Measurements from ENCODE around the gene SNX5.

SNX5 gene

DNA sequence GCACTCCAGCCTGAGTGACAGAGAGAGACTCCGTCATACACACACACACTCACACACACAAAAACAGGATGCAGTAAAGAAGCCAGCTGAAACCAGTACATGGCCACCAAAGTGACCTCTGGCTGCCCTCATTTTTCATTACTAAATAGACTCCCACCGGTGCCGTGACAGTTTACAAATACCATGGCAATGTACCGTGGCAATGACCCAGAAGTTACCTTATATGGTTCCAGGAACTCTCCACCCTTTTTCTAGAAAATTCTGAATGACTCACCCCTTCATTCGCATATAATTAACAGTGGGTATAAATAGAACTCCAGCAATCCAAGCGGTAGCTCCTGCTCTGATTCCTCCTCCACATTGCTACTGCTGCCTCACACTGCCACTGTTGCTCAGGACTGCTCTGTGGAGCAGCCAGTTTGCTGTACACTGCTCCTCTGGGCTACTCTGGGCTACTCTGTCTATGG is 57.7 kb downstream of the SNX5 start:
- Mint-ChIP-seq H3K27me3 (ENCODE audit: low read depth, poor library complexity) (peaks cover 9% of the 10 kb centered on the region), H3K4me3 (no peak overlapping the region), H3K4me1 (peaks cover 38% of the 10 kb centered on the region), H3K27ac (peak overlapping the region; percentile 43), H3K9me3 (no peaks in the 10 kb centered on the region), H3K36me3 (ENCODE audit: low read depth) (no peaks in the 10 kb centered on the region)
- TF ChIP-seq, protein P1, sequence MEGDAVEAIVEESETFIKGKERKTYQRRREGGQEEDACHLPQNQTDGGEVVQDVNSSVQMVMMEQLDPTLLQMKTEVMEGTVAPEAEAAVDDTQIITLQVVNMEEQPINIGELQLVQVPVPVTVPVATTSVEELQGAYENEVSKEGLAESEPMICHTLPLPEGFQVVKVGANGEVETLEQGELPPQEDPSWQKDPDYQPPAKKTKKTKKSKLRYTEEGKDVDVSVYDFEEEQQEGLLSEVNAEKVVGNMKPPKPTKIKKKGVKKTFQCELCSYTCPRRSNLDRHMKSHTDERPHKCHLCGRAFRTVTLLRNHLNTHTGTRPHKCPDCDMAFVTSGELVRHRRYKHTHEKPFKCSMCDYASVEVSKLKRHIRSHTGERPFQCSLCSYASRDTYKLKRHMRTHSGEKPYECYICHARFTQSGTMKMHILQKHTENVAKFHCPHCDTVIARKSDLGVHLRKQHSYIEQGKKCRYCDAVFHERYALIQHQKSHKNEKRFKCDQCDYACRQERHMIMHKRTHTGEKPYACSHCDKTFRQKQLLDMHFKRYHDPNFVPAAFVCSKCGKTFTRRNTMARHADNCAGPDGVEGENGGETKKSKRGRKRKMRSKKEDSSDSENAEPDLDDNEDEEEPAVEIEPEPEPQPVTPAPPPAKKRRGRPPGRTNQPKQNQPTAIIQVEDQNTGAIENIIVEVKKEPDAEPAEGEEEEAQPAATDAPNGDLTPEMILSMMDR (IDR thresholded peaks at IDR 0.05) = no peak
- no peak for DNase-seq

DNA sequence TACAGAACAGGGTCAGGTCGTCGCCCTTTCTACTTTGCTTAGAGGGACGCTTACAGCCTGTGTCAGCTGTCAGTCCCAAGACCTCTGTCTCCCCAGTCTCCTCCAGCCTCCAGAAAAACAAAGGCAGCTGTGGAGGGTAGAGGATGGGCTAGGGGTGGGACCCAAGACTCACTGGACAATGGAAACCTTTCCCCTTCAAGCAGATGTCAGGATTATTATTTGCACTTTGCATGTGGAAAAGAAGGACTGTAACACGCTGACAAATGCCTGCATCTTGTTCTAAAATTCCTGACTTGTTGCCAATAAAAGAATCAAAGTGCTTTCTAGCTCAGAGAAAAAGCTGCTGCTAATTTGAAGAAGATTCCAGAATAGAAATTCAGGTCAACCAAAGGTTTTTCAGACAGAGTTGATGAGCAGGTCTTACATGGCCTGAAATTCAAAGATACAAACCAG is 58.7 kb downstream of the SNX5 start:
- no peak overlapping the region for H3K4me3 Mint-ChIP-seq
- H3K4me1 Mint-ChIP-seq = peaks cover 43% of the 10 kb centered on the region
- H3K9me3 Mint-ChIP-seq = no peaks in the 10 kb centered on the region
- peaks cover 9% of the 10 kb centered on the region for H3K27me3 Mint-ChIP-seq (ENCODE audit: low read depth, poor library complexity)
- TF ChIP-seq, protein P1 (IDR thresholded peaks at IDR 0.05) = no peak
- H3K36me3 Mint-ChIP-seq (ENCODE audit: low read depth) = no peaks in the 10 kb centered on the region
- H3K27ac Mint-ChIP-seq = no peak overlapping the region
- DNase-seq = no peak

DNA sequence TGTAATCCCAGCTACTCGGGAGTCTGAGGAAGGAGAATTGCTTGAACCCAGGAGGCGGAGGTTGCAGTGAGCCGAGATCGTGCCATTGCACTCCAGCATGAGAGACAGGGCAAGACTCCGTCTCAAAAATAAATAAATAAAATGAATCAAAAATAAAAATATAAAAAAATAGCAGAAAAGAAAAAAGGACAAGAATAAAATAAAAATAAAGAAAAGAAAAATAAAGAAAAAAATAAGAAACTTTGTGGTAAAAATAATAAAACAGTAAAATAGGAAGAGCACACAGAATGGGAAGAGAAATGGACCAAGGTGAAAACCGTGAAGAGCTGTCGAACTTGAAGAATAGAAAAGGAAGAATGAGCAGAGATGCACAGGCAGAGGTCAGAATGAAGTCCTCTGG is 63.0 kb downstream of the SNX5 start:
- no peak for DNase-seq
- H3K4me1 Mint-ChIP-seq = peaks cover 27% of the 10 kb centered on the region
- H3K27ac Mint-ChIP-seq = no peak overlapping the region
- H3K27me3 Mint-ChIP-seq (ENCODE audit: low read depth, poor library complexity) = peaks cover 9% of the 10 kb centered on the region
- H3K9me3 Mint-ChIP-seq = no peaks in the 10 kb centered on the region
- TF ChIP-seq, protein P1 (IDR thresholded peaks at IDR 0.05) = no peak
- no peaks in the 10 kb centered on the region for H3K36me3 Mint-ChIP-seq (ENCODE audit: low read depth)
- no peak overlapping the region for H3K4me3 Mint-ChIP-seq

DNA sequence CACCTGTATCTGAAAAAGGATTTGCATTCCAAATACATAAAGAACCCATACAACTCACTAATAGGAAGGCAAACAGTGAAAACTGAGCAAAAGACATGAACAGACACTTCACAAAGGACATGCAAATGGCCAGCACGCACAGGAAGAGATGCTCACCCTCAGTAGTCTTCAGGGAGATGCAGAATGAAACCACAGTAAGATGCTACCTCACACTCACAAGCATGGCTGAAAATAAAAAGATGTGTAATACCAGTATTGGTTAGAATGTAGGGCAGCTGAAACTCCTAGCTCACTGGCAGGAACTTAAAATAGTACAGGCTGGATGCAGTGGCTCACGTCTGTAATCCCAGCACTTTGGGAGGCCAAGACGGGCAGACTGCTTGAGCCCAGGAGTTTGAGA is 64.6 kb downstream of the SNX5 start:
- H3K4me1 Mint-ChIP-seq = peaks cover 12% of the 10 kb centered on the region

DNA sequence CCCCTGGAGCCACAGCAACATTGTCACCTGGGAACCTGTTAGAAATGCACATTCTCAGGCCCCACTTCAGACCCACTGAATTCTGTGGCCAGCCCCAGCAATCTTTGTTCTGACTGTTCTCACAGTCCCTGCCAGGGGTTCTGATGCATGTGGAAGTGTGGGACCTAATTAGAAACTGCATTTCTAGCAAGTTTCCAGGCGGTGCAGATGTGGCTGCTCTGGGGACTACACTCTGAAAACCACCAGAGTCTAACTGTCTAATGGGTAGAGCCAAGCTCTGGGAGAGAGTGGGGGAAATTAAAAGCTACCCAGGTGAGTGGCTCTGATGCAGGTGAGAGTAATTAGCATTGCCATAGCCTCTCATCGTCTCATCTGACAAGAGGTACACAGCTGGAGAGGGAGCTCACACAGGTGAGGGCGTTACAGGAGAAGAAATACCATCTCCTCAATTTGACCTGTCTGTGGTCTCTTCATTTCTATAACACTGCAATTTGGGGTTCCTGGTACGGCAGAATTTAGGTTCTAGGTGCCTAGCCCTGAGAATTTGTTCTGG is 66.0 kb downstream of the SNX5 start:
- Mint-ChIP-seq H3K27ac (no peak overlapping the region), H3K27me3 (ENCODE audit: low read depth, poor library complexity) (peaks cover 13% of the 10 kb centered on the region), H3K4me3 (no peak overlapping the region), H3K4me1 (peaks cover 15% of the 10 kb centered on the region), H3K9me3 (peaks cover 3% of the 10 kb centered on the region), H3K36me3 (ENCODE audit: low read depth) (no peaks in the 10 kb centered on the region)
- no peak for DNase-seq
- TF ChIP-seq, protein P1 (IDR thresholded peaks at IDR 0.05) = no peak

More for the DNA sequence above, 64.6 kb downstream of the SNX5 start:
- Mint-ChIP-seq H3K36me3 (ENCODE audit: low read depth) (no peaks in the 10 kb centered on the region), H3K27ac (no peak overlapping the region), H3K4me3 (no peak overlapping the region), H3K27me3 (ENCODE audit: low read depth, poor library complexity) (peaks cover 13% of the 10 kb centered on the region), H3K9me3 (no peaks in the 10 kb centered on the region)
- no peak for DNase-seq
- TF ChIP-seq, protein P1 (IDR thresholded peaks at IDR 0.05) = no peak

DNA sequence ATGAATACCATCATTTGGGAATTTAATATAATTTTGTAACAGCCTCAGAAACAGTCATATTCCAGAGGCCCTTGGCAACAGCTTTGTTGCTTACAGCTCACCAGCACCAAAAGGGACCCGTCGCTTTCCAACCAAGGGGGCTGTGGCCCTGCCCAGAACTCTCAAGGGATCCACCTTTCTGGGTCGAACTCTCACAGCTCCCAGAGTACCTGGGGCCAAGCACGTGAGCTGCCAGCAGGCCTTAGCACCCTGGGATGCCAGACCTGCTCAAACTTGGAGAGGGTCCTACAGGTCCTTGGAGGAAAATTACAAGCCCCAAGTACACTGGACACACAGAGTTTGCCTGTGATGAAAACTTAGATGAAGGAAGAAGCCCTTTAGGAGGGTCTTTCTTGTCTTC is 66.6 kb downstream of the SNX5 start:
- peaks cover 21% of the 10 kb centered on the region for H3K4me1 Mint-ChIP-seq
- TF ChIP-seq, protein P1 (IDR thresholded peaks at IDR 0.05) = no peak
- no peak overlapping the region for H3K27ac Mint-ChIP-seq
- H3K36me3 Mint-ChIP-seq (ENCODE audit: low read depth) = no peaks in the 10 kb centered on the region
- H3K4me3 Mint-ChIP-seq = no peak overlapping the region
- H3K9me3 Mint-ChIP-seq = peaks cover 3% of the 10 kb centered on the region
- DNase-seq = no peak
- peaks cover 13% of the 10 kb centered on the region for H3K27me3 Mint-ChIP-seq (ENCODE audit: low read depth, poor library complexity)

Measured in nephron progenitor cell (in vitro differentiated cells).